ENCODE results near the gene IL19.
A peak's percentile ranks its signal among the peaks of the same experiment; 100 is the strongest.
"Not testable (repeated sequence)": the region's sequence is repeated elsewhere in the genome, so short reads cannot be mapped to it uniquely, and the experiment has no call there.

The IL19 gene

GRCh38 chr1:206833106-206833680 lies 62.6 kb downstream of the IL19 start:
- no peak for DNase-seq (ENCODE audit: low read depth in 2 of 2)

GRCh38 chr1:206833801-206834200 lies 63.2 kb downstream of the IL19 start:
- DNase-seq (ENCODE audit: low read depth in 2 of 2) = no peak

- no peak for DNase-seq (ENCODE audit: low read depth in 2 of 2)
Measured at GRCh38 chr1:206834217-206834616, 63.6 kb downstream of the IL19 start.

GRCh38 chr1:206834711-206835110 lies 64.1 kb downstream of the IL19 start:
- DNase-seq (ENCODE audit: low read depth in 2 of 2) = no peak

GRCh38 chr1:206835186-206835585 lies 64.6 kb downstream of the IL19 start:
- DNase-seq (ENCODE audit: low read depth in 2 of 2) = no peak

GRCh38 chr1:206836111-206836510 lies 65.5 kb downstream of the IL19 start:
- DNase-seq (ENCODE audit: low read depth in 2 of 2) = no peak

- DNase-seq (ENCODE audit: low read depth in 2 of 2) = no peak
Measured at GRCh38 chr1:206839006-206839560, 68.5 kb downstream of the IL19 start.

- peak; percentile 31 to 33 for DNase-seq (ENCODE audit: low read depth in 2 of 2)
Measured at GRCh38 chr1:206839857-206840256, 69.3 kb downstream of the IL19 start.

GRCh38 chr1:206841609-206842323 lies 71.2 kb downstream of the IL19 start:
- no peak for DNase-seq (ENCODE audit: low read depth in 2 of 2)

- DNase-seq (ENCODE audit: low read depth in 2 of 2) = no peak
Measured at GRCh38 chr1:206842854-206843253, 72.3 kb downstream of the IL19 start.

- no peak for DNase-seq (ENCODE audit: low read depth in 2 of 2)
Measured at GRCh38 chr1:206843626-206844025, 73.1 kb downstream of the IL19 start.

GRCh38 chr1:206846487-206846886 lies 75.9 kb downstream of the IL19 start:
- DNase-seq (ENCODE audit: low read depth in 2 of 2) = no peak

GRCh38 chr1:206847337-206847834 lies 76.8 kb downstream of the IL19 start:
- no peak for DNase-seq (ENCODE audit: low read depth in 2 of 2)

- no peak for DNase-seq (ENCODE audit: low read depth in 2 of 2)
Measured at GRCh38 chr1:206847946-206848345, 77.4 kb downstream of the IL19 start.

- DNase-seq (ENCODE audit: low read depth in 2 of 2) = no peak
Measured at GRCh38 chr1:206850401-206850800, 79.8 kb downstream of the IL19 start.

- peak; percentile 84 to 87 for DNase-seq (ENCODE audit: low read depth in 2 of 2)
Measured at GRCh38 chr1:206851341-206852010, 80.9 kb downstream of the IL19 start.

GRCh38 chr1:206852662-206853061 lies 82.1 kb downstream of the IL19 start:
- DNase-seq (ENCODE audit: low read depth in 2 of 2) = not testable (repeated sequence)

GRCh38 chr1:206853696-206854095 lies 83.1 kb downstream of the IL19 start:
- DNase-seq (ENCODE audit: low read depth in 2 of 2) = not testable (repeated sequence)

GRCh38 chr1:206854401-206855129 lies 84.0 kb downstream of the IL19 start:
- no peak for DNase-seq (ENCODE audit: low read depth in 2 of 2)

GRCh38 chr1:206855859-206856258 lies 85.3 kb downstream of the IL19 start:
- no peak for DNase-seq (ENCODE audit: low read depth in 2 of 2)

GRCh38 chr1:206856674-206857464 lies 86.3 kb downstream of the IL19 start:
- DNase-seq (ENCODE audit: low read depth in 2 of 2) = no peak
